HG03097 (cell line): ENCODE data around the gene OOSP3.

Experiments
- ATAC-seq: cut with Tn5 transposase; IDR thresholded peaks from one replicate; pipeline ENCODE4 v1.9.1; 2021; ENCODE audit not compliant: unreplicated experiment, low FRiP score

Gene OOSP3

GRCh38 chr11:59943997-59944714 is 65.6 kb downstream of the OOSP3 start:
- no peak for ATAC-seq

- ATAC-seq: no peak
These were observed 66.1 kb downstream of the OOSP3 start for GRCh38 chr11:59944720-59945119.
